GM23338 (cell line): ENCODE data around the gene AP1S2. TPM values are rescaled to one million over a fixed set of nuclear protein-coding genes. Genes with fewer than 3 reads are reported as not detected.

ENCODE experiments used
- ATAC-seq: fragments of 200-7000 bp; cut with Tn5 transposase; 3 replicates; pipeline ENCODE4 v1.9.1; 2020
- DNase-seq: peaks from one replicate; pipeline ENCODE4 v3.0.0-alpha.2; 2015; ENCODE audit warnings: low spot score
- H2AFZ ChIP-seq: fragments of 200-600 bp; sonication (generic); 2 replicates; pipeline ENCODE4 v1.8.0; 2016; ENCODE audit warnings: antibody characterized with exemption, mild to moderate bottlenecking, moderate library complexity
- H3F3A ChIP-seq: fragments of 200-600 bp; sonication (generic); replicated peaks from 2 replicates; pipeline ENCODE4 v1.8.0; 2017; ENCODE audit warnings: antibody characterized with exemption, mixed run types, low read depth
- H3K27ac ChIP-seq: fragments of 200-600 bp; sonication (generic); 2 replicates; pipeline ENCODE4 v1.6.1; 2016; ENCODE audit warnings: low read depth
- H3K27me3 ChIP-seq: fragments of 200-600 bp; sonication (generic); 2 replicates; pipeline ENCODE4 v1.8.0; 2016; ENCODE audit warnings: mild to moderate bottlenecking, mixed run types, moderate library complexity; ENCODE audit not compliant: insufficient read depth
- H3K36me3 ChIP-seq: fragments of 200-600 bp; sonication (generic); 2 replicates; pipeline ENCODE4 v1.8.0; 2016; ENCODE audit warnings: mild to moderate bottlenecking; ENCODE audit not compliant: insufficient read depth
- H3K4me1 ChIP-seq: fragments of 200-600 bp; sonication (generic); 2 replicates; pipeline ENCODE4 v1.8.0; 2016; ENCODE audit warnings: mild to moderate bottlenecking, moderate library complexity; ENCODE audit not compliant: insufficient read depth
- H3K4me2 ChIP-seq: fragments of 200-600 bp; sonication (generic); 2 replicates; pipeline ENCODE4 v1.7.1; 2017; ENCODE audit warnings: mixed run types
- H3K4me3 ChIP-seq: fragments of 200-600 bp; sonication (generic); 2 replicates; pipeline ENCODE4 v1.6.1; 2016; ENCODE audit warnings: mixed run types
- H3K79me2 ChIP-seq: fragments of 200-600 bp; sonication (generic); replicated peaks from 2 replicates; pipeline ENCODE4 v1.8.0; 2017; ENCODE audit warnings: mild to moderate bottlenecking; ENCODE audit not compliant: insufficient read depth
- H3K9me2 ChIP-seq: fragments of 200-600 bp; sonication (generic); 2 replicates; pipeline ENCODE4 v1.8.0; 2017; ENCODE audit not compliant: insufficient read depth
- H4K20me1 ChIP-seq: fragments of 200-600 bp; sonication (generic); replicated peaks from 2 replicates; pipeline ENCODE4 v1.8.0; 2017; ENCODE audit warnings: mild to moderate bottlenecking; ENCODE audit not compliant: insufficient read depth
- H3K27ac Mint-ChIP-seq: 2 replicates; pipeline ENCODE4 v1.8.0; 2020; ENCODE audit warnings: inconsistent platforms, mild to moderate bottlenecking, moderate library complexity, mixed read lengths
- H3K27me3 Mint-ChIP-seq: 3 replicates; pipeline ENCODE4 v1.8.0; 2022; ENCODE audit warnings: low read depth, mild to moderate bottlenecking, moderate library complexity, mixed read lengths, inconsistent platforms; ENCODE audit not compliant: insufficient read depth, poor library complexity
- H3K36me3 Mint-ChIP-seq: 3 replicates; pipeline ENCODE4 v1.8.0; 2021; ENCODE audit warnings: low read depth, mild to moderate bottlenecking, inconsistent platforms, moderate library complexity, mixed read lengths
- H3K4me1 Mint-ChIP-seq: 3 replicates; pipeline ENCODE4 v1.8.0; 2020; ENCODE audit warnings: mild to moderate bottlenecking, inconsistent platforms, mixed read lengths
- H3K4me3 Mint-ChIP-seq: 3 replicates; pipeline ENCODE4 v1.8.0; 2021; ENCODE audit warnings: moderate library complexity, mild to moderate bottlenecking, inconsistent platforms, mixed read lengths
- H3K9me3 Mint-ChIP-seq: 3 replicates; pipeline ENCODE4 v1.8.0; 2020; ENCODE audit warnings: moderate library complexity, mild to moderate bottlenecking, inconsistent platforms, mixed read lengths
- CREB1 ChIP-seq: fragments of 250-450 bp; sonication (Bioruptor Pico); IDR thresholded peaks from 2 replicates; pipeline ENCODE4 v1.5.0; 2020; ENCODE audit warnings: low read depth, mild to moderate bottlenecking, moderate library complexity
- EZH2 ChIP-seq: fragments of 200-600 bp; sonication (generic); IDR thresholded peaks from one replicate; pipeline ENCODE4 v1.8.0; 2017; ENCODE audit warnings: antibody characterized with exemption, mild to moderate bottlenecking, low read depth; ENCODE audit not compliant: unreplicated experiment
- EZH2phosphoT487 ChIP-seq: fragments of 200-600 bp; sonication (generic); IDR thresholded peaks from one replicate; pipeline ENCODE4 v1.8.1; 2018; ENCODE audit warnings: antibody characterized with exemption; ENCODE audit not compliant: unreplicated experiment
- JUNB ChIP-seq: IDR thresholded peaks from one replicate; pipeline ENCODE4 v1.6.1; 2016; ENCODE audit warnings: antibody characterized with exemption; ENCODE audit not compliant: unreplicated experiment
- NANOG ChIP-seq: IDR thresholded peaks from 2 replicates; pipeline ENCODE4 v1.6.1; 2016; ENCODE audit warnings: antibody characterized with exemption, borderline replicate concordance
- POLR2AphosphoS5 ChIP-seq: IDR thresholded peaks from 2 replicates; pipeline ENCODE4 v1.6.1; 2016; ENCODE audit warnings: antibody characterized with exemption, low read depth
- STAT1 ChIP-seq: IDR thresholded peaks from one replicate; pipeline ENCODE4 v1.6.1; 2016; ENCODE audit warnings: antibody characterized with exemption; ENCODE audit not compliant: unreplicated experiment
- ZNF114 ChIP-seq: fragments of 250-450 bp; sonication (Bioruptor Pico); IDR thresholded peaks from 2 replicates; pipeline ENCODE4 v1.5.0; 2020; ENCODE audit warnings: mild to moderate bottlenecking, moderate library complexity
- ZNF331 ChIP-seq: fragments of 250-450 bp; sonication (Bioruptor Pico); IDR thresholded peaks from 2 replicates; pipeline ENCODE4 v1.5.0; 2020; ENCODE audit warnings: low read depth, mild to moderate bottlenecking, moderate library complexity
- polyA plus RNA-seq: library from polyadenylated mRNA; unstranded; fragments of >200 nt; fragmentation: Nextera tagmentation; extraction: Ambion mirVana; gene quantifications from 2 replicates; pipeline ENCODE4 v1.2.1, GENCODE V29; 2016
- total RNA-seq: library from RNA; depleted of rRNA; stranded (reverse); fragments of >200 nt; shearing (Covaris generic); gene quantifications from 2 replicates; pipeline ENCODE4 v1.2.3, GENCODE V29; 2014
- TF ChIP-seq, protein P1 (sequence below): IDR thresholded peaks from one replicate; pipeline ENCODE4 v1.6.1; 2018; ENCODE audit warnings: antibody characterized with exemption; ENCODE audit not compliant: unreplicated experiment
- TF ChIP-seq, protein P2 (sequence below), 2 experiments: fragments of 200-600 bp in 1 of 2; sonication (generic) in 1 of 2; conservative IDR thresholded peaks; 2 replicates each; pipeline versions ENCODE4 v1.5.1 to v1.6.1; 2016 to 2017; ENCODE audit warnings: antibody characterized with exemption in 2 of 2, low read depth in 2 of 2, mild to moderate bottlenecking in 2 of 2, moderate library complexity in 1 of 2
- TF ChIP-seq, protein P3 (sequence below): fragments of 250-450 bp; sonication (Bioruptor Pico); IDR thresholded peaks from 2 replicates; pipeline ENCODE4 v1.5.0; 2020; ENCODE audit warnings: mild to moderate bottlenecking, moderate library complexity
- TF ChIP-seq, protein P4 (sequence below): IDR thresholded peaks from 2 replicates; pipeline ENCODE4 v1.6.1; 2016; ENCODE audit warnings: antibody characterized with exemption

The AP1S2 gene
- total and polyA plus RNA-seq, 2 experiments from 2014 or later, result 160 to 251 TPM

DNA sequence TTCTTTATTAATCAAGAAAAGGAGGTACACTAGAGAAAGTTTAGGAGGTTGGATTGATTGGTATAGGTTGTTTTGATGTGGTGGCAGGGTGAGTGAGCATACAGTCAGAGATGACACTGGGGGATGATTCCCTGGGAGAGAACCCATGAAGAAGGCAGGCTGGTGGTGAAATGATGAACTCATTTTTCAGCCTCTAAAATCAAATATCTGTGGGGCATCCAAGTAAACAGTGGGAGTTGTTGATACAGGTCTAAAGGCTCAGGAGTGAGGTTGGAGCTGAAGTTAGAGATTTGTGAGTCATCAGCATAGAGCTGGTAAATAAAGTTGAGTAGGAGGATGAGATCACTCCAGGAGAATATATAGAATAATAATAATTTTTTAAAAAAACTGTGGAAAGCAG is 10.0 kb upstream of the AP1S2 start:
- Histone ChIP-seq H4K20me1 (no peaks in the 10 kb centered on the region), H3K4me2 (no peak overlapping the region), H3K36me3 (no peaks in the 10 kb centered on the region), H3K27me3 (no peaks in the 10 kb centered on the region), H3K27ac (no peak overlapping the region), H3K4me3 (no peak overlapping the region), H3K9me2 (no peaks in the 10 kb centered on the region), H3K79me2 (no peaks in the 10 kb centered on the region), H3K4me1 (no peaks in the 10 kb centered on the region), H3F3A (no peaks in the 10 kb centered on the region), H2AFZ (no peak overlapping the region)
- Mint-ChIP-seq H3K9me3 (no peaks in the 10 kb centered on the region; the same call in 1 of the 3 replicates), H3K27me3 (no peaks in the 10 kb centered on the region), H3K4me3 (no peak overlapping the region), H3K36me3 (no peaks in the 10 kb centered on the region), H3K4me1 (peaks cover 3% of the 10 kb centered on the region; the same call in 1 of the 3 replicates), H3K27ac (no peak overlapping the region)
- no peak for TF ChIP-seq EZH2
- TF ChIP-seq, protein P1, sequence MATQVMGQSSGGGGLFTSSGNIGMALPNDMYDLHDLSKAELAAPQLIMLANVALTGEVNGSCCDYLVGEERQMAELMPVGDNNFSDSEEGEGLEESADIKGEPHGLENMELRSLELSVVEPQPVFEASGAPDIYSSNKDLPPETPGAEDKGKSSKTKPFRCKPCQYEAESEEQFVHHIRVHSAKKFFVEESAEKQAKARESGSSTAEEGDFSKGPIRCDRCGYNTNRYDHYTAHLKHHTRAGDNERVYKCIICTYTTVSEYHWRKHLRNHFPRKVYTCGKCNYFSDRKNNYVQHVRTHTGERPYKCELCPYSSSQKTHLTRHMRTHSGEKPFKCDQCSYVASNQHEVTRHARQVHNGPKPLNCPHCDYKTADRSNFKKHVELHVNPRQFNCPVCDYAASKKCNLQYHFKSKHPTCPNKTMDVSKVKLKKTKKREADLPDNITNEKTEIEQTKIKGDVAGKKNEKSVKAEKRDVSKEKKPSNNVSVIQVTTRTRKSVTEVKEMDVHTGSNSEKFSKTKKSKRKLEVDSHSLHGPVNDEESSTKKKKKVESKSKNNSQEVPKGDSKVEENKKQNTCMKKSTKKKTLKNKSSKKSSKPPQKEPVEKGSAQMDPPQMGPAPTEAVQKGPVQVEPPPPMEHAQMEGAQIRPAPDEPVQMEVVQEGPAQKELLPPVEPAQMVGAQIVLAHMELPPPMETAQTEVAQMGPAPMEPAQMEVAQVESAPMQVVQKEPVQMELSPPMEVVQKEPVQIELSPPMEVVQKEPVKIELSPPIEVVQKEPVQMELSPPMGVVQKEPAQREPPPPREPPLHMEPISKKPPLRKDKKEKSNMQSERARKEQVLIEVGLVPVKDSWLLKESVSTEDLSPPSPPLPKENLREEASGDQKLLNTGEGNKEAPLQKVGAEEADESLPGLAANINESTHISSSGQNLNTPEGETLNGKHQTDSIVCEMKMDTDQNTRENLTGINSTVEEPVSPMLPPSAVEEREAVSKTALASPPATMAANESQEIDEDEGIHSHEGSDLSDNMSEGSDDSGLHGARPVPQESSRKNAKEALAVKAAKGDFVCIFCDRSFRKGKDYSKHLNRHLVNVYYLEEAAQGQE, result no peak
- TF ChIP-seq, protein P2, sequence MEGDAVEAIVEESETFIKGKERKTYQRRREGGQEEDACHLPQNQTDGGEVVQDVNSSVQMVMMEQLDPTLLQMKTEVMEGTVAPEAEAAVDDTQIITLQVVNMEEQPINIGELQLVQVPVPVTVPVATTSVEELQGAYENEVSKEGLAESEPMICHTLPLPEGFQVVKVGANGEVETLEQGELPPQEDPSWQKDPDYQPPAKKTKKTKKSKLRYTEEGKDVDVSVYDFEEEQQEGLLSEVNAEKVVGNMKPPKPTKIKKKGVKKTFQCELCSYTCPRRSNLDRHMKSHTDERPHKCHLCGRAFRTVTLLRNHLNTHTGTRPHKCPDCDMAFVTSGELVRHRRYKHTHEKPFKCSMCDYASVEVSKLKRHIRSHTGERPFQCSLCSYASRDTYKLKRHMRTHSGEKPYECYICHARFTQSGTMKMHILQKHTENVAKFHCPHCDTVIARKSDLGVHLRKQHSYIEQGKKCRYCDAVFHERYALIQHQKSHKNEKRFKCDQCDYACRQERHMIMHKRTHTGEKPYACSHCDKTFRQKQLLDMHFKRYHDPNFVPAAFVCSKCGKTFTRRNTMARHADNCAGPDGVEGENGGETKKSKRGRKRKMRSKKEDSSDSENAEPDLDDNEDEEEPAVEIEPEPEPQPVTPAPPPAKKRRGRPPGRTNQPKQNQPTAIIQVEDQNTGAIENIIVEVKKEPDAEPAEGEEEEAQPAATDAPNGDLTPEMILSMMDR (conservative IDR thresholded peaks at IDR 0.05; ENCODE audit: low read depth in 2 of 2), result no peak
- no peak for TF ChIP-seq EZH2phosphoT487
- TF ChIP-seq, protein P3, sequence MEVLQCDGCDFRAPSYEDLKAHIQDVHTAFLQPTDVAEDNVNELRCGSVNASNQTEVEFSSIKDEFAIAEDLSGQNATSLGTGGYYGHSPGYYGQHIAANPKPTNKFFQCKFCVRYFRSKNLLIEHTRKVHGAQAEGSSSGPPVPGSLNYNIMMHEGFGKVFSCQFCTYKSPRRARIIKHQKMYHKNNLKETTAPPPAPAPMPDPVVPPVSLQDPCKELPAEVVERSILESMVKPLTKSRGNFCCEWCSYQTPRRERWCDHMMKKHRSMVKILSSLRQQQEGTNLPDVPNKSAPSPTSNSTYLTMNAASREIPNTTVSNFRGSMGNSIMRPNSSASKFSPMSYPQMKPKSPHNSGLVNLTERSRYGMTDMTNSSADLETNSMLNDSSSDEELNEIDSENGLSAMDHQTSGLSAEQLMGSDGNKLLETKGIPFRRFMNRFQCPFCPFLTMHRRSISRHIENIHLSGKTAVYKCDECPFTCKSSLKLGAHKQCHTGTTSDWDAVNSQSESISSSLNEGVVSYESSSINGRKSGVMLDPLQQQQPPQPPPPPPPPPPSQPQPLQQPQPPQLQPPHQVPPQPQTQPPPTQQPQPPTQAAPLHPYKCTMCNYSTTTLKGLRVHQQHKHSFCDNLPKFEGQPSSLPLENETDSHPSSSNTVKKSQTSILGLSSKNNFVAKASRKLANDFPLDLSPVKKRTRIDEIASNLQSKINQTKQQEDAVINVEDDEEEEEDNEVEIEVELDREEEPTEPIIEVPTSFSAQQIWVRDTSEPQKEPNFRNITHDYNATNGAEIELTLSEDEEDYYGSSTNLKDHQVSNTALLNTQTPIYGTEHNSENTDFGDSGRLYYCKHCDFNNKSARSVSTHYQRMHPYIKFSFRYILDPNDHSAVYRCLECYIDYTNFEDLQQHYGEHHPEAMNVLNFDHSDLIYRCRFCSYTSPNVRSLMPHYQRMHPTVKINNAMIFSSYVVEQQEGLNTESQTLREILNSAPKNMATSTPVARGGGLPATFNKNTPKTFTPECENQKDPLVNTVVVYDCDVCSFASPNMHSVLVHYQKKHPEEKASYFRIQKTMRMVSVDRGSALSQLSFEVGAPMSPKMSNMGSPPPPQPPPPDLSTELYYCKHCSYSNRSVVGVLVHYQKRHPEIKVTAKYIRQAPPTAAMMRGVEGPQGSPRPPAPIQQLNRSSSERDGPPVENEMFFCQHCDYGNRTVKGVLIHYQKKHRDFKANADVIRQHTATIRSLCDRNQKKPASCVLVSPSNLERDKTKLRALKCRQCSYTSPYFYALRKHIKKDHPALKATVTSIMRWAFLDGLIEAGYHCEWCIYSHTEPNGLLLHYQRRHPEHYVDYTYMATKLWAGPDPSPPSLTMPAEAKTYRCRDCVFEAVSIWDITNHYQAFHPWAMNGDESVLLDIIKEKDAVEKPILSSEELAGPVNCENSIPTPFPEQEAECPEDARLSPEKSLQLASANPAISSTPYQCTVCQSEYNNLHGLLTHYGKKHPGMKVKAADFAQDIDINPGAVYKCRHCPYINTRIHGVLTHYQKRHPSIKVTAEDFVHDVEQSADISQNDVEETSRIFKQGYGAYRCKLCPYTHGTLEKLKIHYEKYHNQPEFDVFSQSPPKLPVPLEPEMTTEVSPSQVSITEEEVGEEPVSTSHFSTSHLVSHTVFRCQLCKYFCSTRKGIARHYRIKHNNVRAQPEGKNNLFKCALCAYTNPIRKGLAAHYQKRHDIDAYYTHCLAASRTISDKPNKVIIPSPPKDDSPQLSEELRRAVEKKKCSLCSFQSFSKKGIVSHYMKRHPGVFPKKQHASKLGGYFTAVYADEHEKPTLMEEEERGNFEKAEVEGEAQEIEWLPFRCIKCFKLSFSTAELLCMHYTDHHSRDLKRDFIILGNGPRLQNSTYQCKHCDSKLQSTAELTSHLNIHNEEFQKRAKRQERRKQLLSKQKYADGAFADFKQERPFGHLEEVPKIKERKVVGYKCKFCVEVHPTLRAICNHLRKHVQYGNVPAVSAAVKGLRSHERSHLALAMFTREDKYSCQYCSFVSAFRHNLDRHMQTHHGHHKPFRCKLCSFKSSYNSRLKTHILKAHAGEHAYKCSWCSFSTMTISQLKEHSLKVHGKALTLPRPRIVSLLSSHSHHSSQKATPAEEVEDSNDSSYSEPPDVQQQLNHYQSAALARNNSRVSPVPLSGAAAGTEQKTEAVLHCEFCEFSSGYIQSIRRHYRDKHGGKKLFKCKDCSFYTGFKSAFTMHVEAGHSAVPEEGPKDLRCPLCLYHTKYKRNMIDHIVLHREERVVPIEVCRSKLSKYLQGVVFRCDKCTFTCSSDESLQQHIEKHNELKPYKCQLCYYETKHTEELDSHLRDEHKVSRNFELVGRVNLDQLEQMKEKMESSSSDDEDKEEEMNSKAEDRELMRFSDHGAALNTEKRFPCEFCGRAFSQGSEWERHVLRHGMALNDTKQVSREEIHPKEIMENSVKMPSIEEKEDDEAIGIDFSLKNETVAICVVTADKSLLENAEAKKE, result no peak
- no peak for TF ChIP-seq CREB1 (CRISPR knock-in tag)
- TF ChIP-seq JUNB, result no peak
- TF ChIP-seq, protein P4, sequence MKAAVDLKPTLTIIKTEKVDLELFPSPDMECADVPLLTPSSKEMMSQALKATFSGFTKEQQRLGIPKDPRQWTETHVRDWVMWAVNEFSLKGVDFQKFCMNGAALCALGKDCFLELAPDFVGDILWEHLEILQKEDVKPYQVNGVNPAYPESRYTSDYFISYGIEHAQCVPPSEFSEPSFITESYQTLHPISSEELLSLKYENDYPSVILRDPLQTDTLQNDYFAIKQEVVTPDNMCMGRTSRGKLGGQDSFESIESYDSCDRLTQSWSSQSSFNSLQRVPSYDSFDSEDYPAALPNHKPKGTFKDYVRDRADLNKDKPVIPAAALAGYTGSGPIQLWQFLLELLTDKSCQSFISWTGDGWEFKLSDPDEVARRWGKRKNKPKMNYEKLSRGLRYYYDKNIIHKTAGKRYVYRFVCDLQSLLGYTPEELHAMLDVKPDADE, result no peak
- TF ChIP-seq ZNF114 (CRISPR knock-in tag), result no peak
- no peak for TF ChIP-seq POLR2AphosphoS5
- no peak for TF ChIP-seq STAT1
- no peak for TF ChIP-seq NANOG
- TF ChIP-seq ZNF331, result no peak
- DNase-seq (no peak), ATAC-seq (no peak)
